ENCODE measurements around the gene PDE4C.
"Not testable (repeated sequence)": the region's sequence is repeated elsewhere in the genome, so short reads cannot be mapped to it uniquely, and the experiment has no call there.

PDE4C gene

DNA sequence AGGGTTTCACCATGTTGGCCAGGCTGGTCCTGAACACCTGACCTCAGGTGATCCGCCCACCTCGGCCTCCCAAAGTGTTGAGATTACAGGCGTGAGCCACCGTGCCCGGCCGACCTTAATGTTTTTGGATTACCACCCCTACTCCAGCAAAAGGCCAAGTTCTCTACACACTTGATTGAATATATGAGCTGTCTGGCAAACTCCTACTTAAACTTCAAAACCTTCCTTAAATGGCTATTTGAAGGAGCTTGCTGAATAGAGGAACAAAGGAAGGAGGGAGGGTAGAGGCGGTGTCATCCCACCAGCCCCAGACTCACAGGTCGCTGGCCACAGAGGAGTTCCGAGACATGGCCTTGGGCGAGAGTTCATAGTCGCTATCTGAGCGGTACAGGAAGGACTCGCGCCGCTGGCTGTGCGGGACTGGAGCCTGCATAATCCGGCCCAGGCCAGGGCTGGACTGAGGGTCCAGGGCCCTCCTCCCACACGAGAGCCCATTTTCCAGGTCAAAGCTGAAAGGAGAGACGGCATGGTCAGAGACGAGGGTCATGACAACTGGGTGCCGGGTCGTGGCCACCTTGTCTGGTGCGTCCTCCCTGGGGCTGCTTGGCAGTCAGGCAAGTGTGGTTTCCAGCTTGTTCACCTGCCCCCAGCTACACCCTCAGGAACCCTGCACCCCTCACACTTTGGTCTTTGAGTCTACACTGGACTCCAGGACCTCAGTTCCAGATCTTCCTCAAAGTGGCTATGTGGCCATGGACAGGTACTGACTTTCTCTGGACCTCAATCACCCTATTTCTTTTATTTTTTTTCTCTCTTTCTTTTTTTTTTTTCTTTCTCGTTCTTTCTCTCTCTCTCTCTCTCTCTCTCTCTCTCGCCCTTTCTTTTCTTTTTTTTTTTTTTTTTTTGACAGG lies 4.2 kb downstream of the PDE4C start:
- no peak for DNase-seq

DNA sequence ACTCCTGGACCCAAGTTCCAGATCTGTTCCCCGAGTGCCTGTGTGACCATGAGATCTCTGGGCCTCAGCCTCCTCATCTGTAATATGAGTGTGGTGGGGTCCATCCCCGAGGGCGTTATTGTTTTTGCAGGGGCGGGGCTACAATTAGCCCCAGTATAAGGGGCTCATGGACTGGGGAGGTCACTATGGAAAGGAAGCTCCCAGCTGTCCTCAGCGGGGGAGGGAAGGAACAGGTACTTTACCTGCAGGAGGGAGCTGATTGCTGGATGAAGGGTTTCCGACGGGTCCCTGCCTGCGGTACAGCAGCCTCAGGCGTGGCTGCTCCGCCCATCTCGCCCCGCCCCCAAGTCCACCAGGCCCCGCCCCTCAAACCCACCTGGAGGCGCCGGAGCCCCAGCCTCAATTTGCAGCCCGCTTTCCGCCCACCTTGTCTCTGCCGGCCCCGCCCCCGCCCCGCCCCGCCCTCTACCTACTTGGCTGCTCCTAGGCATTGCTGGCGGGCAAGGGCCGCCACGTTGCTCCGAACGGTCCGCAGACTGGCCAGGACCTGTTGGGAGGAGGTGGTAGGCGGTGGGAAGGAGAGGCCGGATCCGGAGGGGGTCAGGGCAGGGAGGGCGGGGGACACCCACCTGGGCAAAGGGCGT lies 5.5 kb downstream of the PDE4C start:
- DNase-seq, result no peak

DNA sequence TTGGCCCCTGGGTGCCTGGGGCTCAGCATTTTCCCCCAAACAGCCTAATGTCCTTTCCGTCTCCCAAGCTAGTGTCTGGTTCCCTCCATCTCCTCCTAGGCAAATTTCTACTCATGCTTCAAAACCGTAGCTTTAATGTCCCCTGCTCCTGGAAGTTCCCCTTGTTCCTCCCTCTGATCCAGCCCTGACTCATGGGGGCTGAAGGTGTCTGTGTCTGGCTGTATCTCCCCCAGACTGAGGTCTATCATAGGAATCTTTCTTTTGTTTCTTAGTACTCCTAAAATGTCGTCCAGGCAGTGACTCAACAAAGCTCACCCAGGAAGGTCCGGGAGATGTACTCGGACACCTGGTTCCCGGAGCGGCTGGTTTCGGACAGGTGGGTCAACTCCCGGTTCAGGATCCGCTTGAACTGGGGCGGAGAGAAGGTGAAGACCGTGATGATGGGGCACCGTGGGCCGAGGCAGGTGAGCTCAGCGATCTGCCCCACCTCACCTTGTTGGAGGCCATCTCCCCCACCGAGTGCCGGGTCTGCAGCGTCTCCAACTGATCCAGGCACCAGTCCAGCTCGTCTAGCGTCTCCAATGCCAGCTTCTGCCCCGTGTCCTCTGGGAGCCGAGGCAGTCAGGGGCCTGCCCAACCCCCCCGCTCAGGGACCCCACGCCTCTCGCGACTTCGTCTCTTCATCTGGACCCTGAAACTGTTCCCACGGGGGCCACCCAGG lies 6.2 kb downstream of the PDE4C start:
- no peak for DNase-seq

GRCh38 chr19:18218600-18218999 lies 7.6 kb downstream of the PDE4C start:
- no peak for DNase-seq

- no peak for DNase-seq
Observed at GRCh38 chr19:18218159-18218558, 8.1 kb downstream of the PDE4C start.

- DNase-seq, result no peak
Observed at GRCh38 chr19:18216789-18217188, 9.4 kb downstream of the PDE4C start.

DNA sequence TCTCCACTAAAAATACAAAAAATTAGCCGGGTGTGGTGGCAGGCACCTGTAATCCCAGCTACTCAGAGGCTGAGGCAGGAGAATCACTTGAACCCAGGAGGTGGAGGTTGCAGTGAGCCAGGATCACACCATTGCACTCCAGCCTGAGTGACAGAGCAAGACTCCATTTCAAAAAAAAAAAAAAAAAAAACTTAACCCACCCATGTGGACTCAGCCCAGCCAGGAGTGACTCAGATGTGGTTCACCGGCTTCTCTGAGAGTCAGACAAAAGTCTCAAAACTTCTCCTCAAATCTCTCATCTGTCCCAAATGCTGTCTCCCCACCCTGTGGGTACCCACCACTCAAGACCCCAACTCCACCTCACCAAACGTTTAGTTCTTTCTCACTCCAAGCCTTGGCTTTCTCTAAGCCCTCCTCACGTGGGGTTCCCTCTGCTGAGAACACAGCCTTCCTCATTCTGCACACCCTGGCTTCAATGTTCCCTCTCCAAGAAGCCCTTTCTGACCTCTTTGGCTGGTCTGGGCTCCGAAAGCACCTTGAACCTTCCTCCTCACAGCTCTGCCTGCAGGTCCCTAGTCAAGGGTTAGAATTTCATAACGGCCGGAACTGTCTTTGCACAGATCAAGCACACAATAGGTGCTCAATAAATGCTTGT lies 11.3 kb downstream of the PDE4C start:
- DNase-seq, result no peak

DNA sequence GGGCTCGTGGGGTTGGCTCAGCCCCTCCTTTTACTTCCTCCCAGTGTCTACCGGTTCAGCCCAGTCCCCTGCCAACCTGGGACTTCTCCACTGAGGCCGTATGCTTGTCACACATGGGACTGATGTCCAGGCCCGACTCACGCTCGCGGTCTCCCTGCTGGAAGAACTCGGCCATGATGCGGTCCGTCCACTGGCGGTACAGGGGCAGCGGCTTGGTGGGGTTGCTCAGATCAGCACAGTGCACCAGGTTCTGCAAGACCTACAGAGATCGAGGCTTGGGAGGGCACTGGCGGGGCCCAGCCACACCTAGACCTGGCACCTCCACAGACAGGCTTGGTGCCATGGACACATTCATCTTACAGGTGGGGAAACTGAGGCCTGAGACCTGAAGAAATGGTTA lies 14.6 kb downstream of the PDE4C start:
- DNase-seq, result no peak

DNA sequence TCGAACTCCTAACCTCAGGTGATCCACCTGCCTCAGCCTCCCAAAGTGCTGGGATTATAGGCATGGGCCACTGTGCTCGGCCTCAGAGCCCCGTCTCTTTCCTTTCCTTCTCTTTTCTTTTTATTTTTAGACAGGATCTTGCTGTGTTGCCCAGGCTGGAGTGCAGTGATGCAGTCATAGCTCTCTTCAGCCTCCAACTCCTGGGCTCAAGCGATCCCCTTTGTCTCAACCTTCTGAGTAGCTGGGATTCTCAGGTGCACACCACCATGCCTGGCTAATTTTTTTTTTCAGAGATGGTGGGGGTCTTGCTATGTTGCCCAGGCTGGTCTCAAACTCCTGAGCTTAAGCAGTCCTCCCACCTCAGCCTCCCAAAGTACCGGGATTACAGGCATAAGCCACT lies 16.3 kb downstream of the PDE4C start:
- not testable (repeated sequence) for DNase-seq

- DNase-seq, result peak; percentile 32
Observed at GRCh38 chr19:18208098-18208951, 17.9 kb downstream of the PDE4C start.

GRCh38 chr19:18206018-18206417 lies 20.2 kb downstream of the PDE4C start:
- DNase-seq, result no peak

GRCh38 chr19:18205200-18205892 lies 20.9 kb downstream of the PDE4C start:
- DNase-seq, result peak; percentile 32

GRCh38 chr19:18204394-18205199 lies 21.6 kb downstream of the PDE4C start:
- no peak for DNase-seq

- peak; percentile 100 for DNase-seq
Observed at GRCh38 chr19:18203863-18204393, 22.3 kb downstream of the PDE4C start, which contains the start of gene RAB3A. Gene RAB3A (minus strand): TSS chr19:18204042. CDS start chr19:18202740, 1,302 bp downstream.

- DNase-seq, result no peak
Observed at GRCh38 chr19:18203408-18203862, 22.8 kb downstream of the PDE4C start.

DNA sequence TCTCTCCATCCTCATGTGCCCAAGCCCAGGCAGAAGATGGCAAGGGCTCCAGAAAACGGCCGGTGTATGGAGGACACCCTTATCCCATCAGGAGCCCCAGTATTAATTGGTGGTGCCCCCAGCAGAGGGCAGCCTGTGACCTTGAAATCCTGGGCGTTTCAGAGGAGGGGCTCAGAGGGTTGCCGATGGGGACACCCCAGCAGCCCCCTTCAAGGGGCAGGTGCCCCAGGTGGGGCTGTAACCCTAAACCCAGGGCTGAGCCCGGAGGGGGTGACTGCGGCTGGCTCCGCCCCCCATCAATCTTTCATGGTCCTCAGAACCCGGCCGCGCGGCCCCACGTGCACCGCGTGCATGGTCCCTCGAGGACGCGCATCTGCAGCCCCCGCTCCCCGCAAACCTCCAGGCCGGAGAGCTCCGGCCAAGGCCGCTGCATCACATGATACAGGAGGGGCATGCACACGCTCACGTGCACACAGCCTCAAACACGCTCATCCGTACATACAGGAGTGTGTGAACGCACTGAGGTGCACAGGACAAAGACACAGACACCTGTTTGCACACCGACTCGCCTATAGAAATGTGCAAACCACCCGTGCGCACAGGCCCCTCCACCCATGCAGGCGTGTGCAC lies 23.3 kb downstream of the PDE4C start:
- DNase-seq, result no peak

- no peak for DNase-seq
Observed at GRCh38 chr19:18202397-18202777, 23.9 kb downstream of the PDE4C start.

DNA sequence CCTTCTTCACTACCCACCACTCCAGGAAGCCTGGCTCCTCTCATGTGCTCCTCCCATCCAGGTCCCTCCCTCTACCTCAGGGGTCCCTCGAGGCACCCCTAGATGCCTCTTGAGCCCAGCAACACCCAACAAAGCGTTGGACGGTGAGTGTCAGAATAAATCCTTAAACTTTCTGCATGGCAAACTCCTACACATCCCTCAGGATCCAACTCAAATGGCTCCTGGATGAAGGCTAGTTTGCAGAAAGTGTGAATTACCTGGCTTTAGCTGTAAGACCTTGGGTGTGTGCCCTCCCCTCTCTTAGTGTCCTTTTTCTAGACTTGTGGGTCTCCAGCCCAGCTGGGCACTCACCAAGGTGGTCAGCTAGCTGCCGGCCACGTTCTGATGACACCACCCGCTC lies 27.9 kb downstream of the PDE4C start:
- no peak for DNase-seq

DNA sequence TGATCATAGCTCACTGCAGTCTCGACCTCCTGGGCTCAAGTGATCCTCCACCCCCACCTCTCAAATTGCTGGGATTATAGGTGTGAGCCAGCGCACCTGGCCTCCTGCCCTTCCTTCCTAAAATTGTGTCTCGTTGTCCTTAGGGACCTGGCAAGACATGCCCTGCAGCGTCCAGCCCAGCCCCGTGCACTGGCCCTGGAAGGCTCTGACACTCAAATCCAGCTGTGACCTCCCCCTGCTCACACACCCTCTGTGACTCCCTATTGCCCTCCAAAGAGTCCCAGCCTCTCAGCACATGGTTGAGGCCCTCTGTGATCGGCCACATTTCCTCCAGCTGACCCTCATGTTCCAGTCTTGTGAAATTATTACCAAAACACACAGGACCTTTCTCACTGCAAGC lies 28.3 kb downstream of the PDE4C start:
- DNase-seq, result no peak

- DNase-seq, result no peak
Observed at GRCh38 chr19:18197306-18197705, 28.9 kb downstream of the PDE4C start.
